Measurements from ENCODE around the gene CFL1.

- no peak for TF ChIP-seq EZH2phosphoT487 (IDR thresholded peaks at IDR 0.05; ENCODE audit: low read depth)
- no peak for TF ChIP-seq CTCF (IDR thresholded peaks at IDR 0.05; ENCODE audit: low read depth, low read length)
These were observed 13.6 kb downstream of the CFL1 start for GRCh38 chr11:65844231-65844872.
